CD8-positive, alpha-beta memory T cell (primary cell): ENCODE data around the gene ELOVL3. TPM values are rescaled to one million over a fixed set of nuclear protein-coding genes. Genes with fewer than 3 reads are reported as not detected.
"Not testable (repeated sequence)": the region's sequence is repeated elsewhere in the genome, so short reads cannot be mapped to it uniquely, and the experiment has no call there.

Source experiments
- CTCF ChIA-PET: fragments of 350-600 bp; sonication (Branson Sonifier 250); formaldehyde crosslinking; loops from one replicate; lab custom pipeline; 2021; ENCODE audit warnings: antibody characterized with exemption; lab: Charles Lee
- POLR2A ChIA-PET: fragments of 350-600 bp; sonication (Branson Sonifier 250); formaldehyde crosslinking; loops from one replicate; lab custom pipeline; 2021; ENCODE audit warnings: antibody characterized with exemption; lab: Charles Lee
- DNase-seq, 5 donors: peaks; one replicate each; pipeline versions ENCODE4 v3.0.0 to v3.0.0-alpha.2; 2020 to 2022; ENCODE audit warnings: mixed read lengths in 1 of 5
- H3K27ac ChIP-seq: one replicate; pipeline ENCODE4 v1.7.0; 2013; ENCODE audit warnings: low read depth, mild to moderate bottlenecking, low read length, moderate library complexity
- H3K27me3 ChIP-seq: 2 replicates; pipeline ENCODE4 v1.7.0; 2013; ENCODE audit warnings: low read length, mild to moderate bottlenecking; ENCODE audit not compliant: insufficient read depth, poor library complexity, severe bottlenecking
- H3K36me3 ChIP-seq: 2 replicates; pipeline ENCODE4 v1.7.0; 2013; ENCODE audit warnings: mild to moderate bottlenecking, low read length, moderate library complexity; ENCODE audit not compliant: insufficient read depth
- H3K4me1 ChIP-seq: 2 replicates; pipeline ENCODE4 v1.7.0; 2013; ENCODE audit warnings: mild to moderate bottlenecking, low read length, moderate library complexity; ENCODE audit not compliant: insufficient read depth
- H3K4me3 ChIP-seq: 2 replicates; pipeline ENCODE4 v1.7.0; 2013; ENCODE audit warnings: mild to moderate bottlenecking, low read length
- H3K9me3 ChIP-seq: 2 replicates; pipeline ENCODE4 v1.7.0; 2013; ENCODE audit warnings: mild to moderate bottlenecking, low read length
- H3K27ac Mint-ChIP-seq, 8 donors: one replicate each; pipeline ENCODE4 v1.8.0; 2020 to 2021; ENCODE audit warnings: mixed read lengths in 8 of 8, mild to moderate bottlenecking in 6 of 8, inconsistent platforms in 3 of 8, moderate library complexity in 3 of 8
- H3K27me3 Mint-ChIP-seq, 2 donors: one replicate each; pipeline ENCODE4 v1.8.0; 2020 to 2021; ENCODE audit warnings: mixed read lengths in 2 of 2, mild to moderate bottlenecking in 1 of 2, moderate library complexity in 1 of 2
- H3K36me3 Mint-ChIP-seq, 3 donors: one replicate each; pipeline ENCODE4 v1.8.0; 2020 to 2021; ENCODE audit warnings: mixed read lengths in 3 of 3, inconsistent platforms in 1 of 3, mild to moderate bottlenecking in 1 of 3
- H3K4me1 Mint-ChIP-seq, 3 donors: one replicate each; pipeline ENCODE4 v1.8.0; 2020 to 2021; ENCODE audit warnings: mixed read lengths in 3 of 3, inconsistent platforms in 1 of 3, mild to moderate bottlenecking in 1 of 3
- H3K4me3 Mint-ChIP-seq, 7 donors: one replicate each; pipeline ENCODE4 v1.8.0; 2020 to 2021; ENCODE audit warnings: mixed read lengths in 7 of 7, mild to moderate bottlenecking in 6 of 7, moderate library complexity in 4 of 7, inconsistent platforms in 2 of 7
- H3K9me3 Mint-ChIP-seq, 5 donors: one replicate each; pipeline ENCODE4 v1.8.0; 2020 to 2022; ENCODE audit warnings: mixed read lengths in 5 of 5, mild to moderate bottlenecking in 3 of 5, moderate library complexity in 2 of 5, inconsistent platforms in 1 of 5
- polyA plus RNA-seq: library from polyadenylated mRNA; unstranded; fragments of 300-500 nt; fragmentation: Illumina TruSeq; gene quantifications from one replicate; pipeline ENCODE4 v1.2.3, GENCODE V29; 2021
- total RNA-seq, 2 experiments: library from RNA; stranded (reverse); gene quantifications; one replicate each; pipeline ENCODE4 v1.2.3, GENCODE V29; 2021

The ELOVL3 gene
- total and polyA plus RNA-seq, 3 experiments from 2014 or later: not detected

DNA sequence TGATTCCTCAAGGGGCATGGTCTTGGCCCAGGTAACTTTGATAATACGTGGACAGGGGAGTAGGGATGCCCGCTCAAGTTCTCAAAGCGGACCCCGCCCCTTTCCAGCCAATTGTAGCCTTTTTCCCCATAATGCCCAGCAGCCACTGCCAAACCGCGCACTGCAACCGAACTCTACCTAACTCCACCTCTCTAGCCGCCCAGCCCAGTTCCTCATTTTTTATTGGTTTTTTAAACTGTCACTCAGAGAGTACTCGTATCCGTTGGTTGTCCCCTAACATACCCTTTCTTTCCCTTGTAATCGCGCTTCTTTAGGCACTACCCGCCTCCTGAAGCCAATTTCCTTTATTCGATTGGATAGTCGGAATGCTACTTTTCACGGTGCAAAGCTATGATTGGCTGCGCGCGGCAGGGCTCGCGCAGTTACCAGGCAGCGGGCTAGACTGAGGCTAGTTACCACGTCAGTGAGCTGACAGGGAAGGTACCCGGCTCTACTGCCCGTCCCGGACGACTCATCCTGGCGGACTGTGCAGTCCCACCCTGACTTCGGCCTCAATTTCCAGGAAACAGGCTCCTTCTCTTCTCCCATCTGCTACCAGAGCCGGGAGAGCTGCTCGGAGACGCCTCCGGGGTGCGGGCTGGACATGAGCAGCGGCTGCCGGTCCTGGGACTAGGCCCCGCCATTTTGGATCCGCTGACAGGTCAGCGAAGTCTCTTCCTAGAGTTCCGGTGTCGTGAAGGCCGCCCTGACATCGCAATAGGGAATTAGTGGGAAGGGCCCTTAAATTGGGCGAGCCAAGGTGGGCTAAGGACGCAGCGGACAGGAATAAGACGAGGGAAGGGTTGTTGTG is 19.2 kb downstream of the ELOVL3 start, which contains the start of gene GBF1:
TSS of gene GBF1 (plus strand) at position 451 of the 850 bp plus-strand sequence. CDS start 13,407 bp downstream, outside the sequence.
- peaks cover 55% of the 10 kb centered on the region for H3K4me1 ChIP-seq
- peak; percentile 80 to 96 (median 93) for DNase-seq

DNA sequence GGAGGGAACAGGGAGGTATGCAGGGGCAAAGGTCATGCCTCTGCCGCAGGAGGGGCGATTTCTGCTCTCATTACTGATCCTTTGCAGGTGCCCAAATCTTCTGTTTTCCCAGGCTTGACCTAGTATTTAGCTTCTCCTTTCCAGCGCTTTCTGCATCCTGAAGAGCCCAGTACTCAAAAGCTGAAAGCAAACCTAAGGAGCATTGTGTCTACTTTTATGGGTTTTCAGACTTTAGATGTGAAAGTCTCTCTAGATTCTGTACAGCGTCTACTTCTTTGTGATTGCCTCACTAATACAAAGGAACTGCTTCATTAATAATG is 19.8 kb downstream of the ELOVL3 start:
- Histone ChIP-seq H3K4me1 (peaks cover 51% of the 10 kb centered on the region), H3K9me3 (no peaks in the 10 kb centered on the region), H3K36me3 (no peaks in the 10 kb centered on the region), H3K4me3 (peak overlapping the region; percentile 97), H3K27me3 (peaks cover 14% of the 10 kb centered on the region), H3K27ac (peak overlapping the region; percentile 92)
- H3K9me3 Mint-ChIP-seq: no peaks in the 10 kb centered on the region
- peaks cover 58 to 68% (median 68%) of the 10 kb centered on the region in 3 donors for H3K4me1 Mint-ChIP-seq
- peak overlapping the region; percentile 87 to 99 (median 98) for H3K4me3 Mint-ChIP-seq
- ChIA-PET POLR2A (interaction anchor here (0.6 to 2.6 kb wide), 4 partner anchors 15 to 257 kb away, joined by 3 to 13 read pairs (median 4); partner anchors contain the start of genes ACTR1A and CUEDC2), CTCF (interaction anchor here (1.0 to 4.5 kb wide), 3 partner anchors 14 to 257 kb away, joined by 3 to 50 read pairs (median 12); no protein-coding TSS in a partner anchor)
- H3K27me3 Mint-ChIP-seq: peaks cover 12 to 17% of the 10 kb centered on the region in 2 donors
- peaks cover 0 to 24% (median 2%) of the 10 kb centered on the region in 3 donors for H3K36me3 Mint-ChIP-seq
- peak overlapping the region; percentile 84 to 100 (median 97) for H3K27ac Mint-ChIP-seq
- no peak for DNase-seq

More for the DNA sequence above, 19.2 kb downstream of the ELOVL3 start, which contains the start of gene GBF1:
- Mint-ChIP-seq H3K4me3 (peak within 1 kb of the TSS; percentile 87 to 99 (median 98)), H3K27me3 (peaks cover 12 to 20% of the 10 kb centered on the region in 2 donors), H3K36me3 (peaks cover 0 to 22% (median 2%) of the 10 kb centered on the region in 3 donors), H3K27ac (peak within 1 kb of the TSS; percentile 84 to 100 (median 97)), H3K4me1 (peaks cover 57 to 70% (median 69%) of the 10 kb centered on the region in 3 donors), H3K9me3 (no peaks in the 10 kb centered on the region)
- Histone ChIP-seq H3K36me3 (no peaks in the 10 kb centered on the region), H3K9me3 (no peaks in the 10 kb centered on the region), H3K4me3 (peak within 1 kb of the TSS; percentile 97), H3K27ac (peak within 1 kb of the TSS; percentile 92), H3K27me3 (peaks cover 18% of the 10 kb centered on the region)
- ChIA-PET CTCF (interaction anchor here (0.6 to 4.5 kb wide), 5 partner anchors 13 to 258 kb away, joined by 3 to 50 read pairs (median 3); no protein-coding TSS in a partner anchor), POLR2A (interaction anchor here (0.5 to 2.6 kb wide), 5 partner anchors 14 to 1666 kb away, joined by 3 to 13 read pairs (median 4); partner anchors contain the start of genes ACTR1A and CUEDC2)

DNA sequence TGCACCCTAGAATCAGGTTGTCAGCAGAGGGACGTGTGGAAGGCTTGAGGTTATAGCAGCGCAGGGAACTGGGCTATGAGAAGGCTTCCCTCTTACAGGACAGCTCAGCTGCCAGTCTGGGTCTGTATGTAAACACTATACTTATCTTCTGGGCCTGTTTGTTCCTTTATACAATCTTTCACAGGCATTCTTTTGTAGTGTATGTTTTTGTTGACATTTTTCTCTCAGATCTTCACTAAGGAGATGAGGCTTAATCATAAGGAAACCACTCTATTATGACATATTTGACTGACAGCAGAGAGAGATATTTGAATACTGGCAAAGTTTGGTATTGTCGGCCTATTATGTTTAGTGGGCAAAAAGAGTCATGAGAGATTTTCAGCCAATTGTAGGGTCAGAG is 20.2 kb downstream of the ELOVL3 start:
- ChIA-PET POLR2A (interaction anchor here (1.6 to 2.6 kb wide), 2 partner anchors 15 to 256 kb away, joined by 5 to 13 read pairs; partner anchors contain the start of gene ACTR1A), CTCF (interaction anchor here (3.0 to 4.5 kb wide), 2 partner anchors 14 to 105 kb away, joined by 12 to 50 read pairs; no protein-coding TSS in a partner anchor)
- DNase-seq: no peak
- H3K27me3 ChIP-seq: peaks cover 14% of the 10 kb centered on the region
- H3K9me3 ChIP-seq: no peaks in the 10 kb centered on the region
- H3K36me3 ChIP-seq: no peaks in the 10 kb centered on the region
- peaks cover 47% of the 10 kb centered on the region for H3K4me1 ChIP-seq
- H3K4me3 ChIP-seq: peak overlapping the region; percentile 97
- Mint-ChIP-seq H3K27me3 (peaks cover 12 to 17% of the 10 kb centered on the region in 2 donors), H3K9me3 (no peaks in the 10 kb centered on the region), H3K27ac (peak overlapping the region; percentile 84 to 100 (median 97)), H3K4me3 (peak overlapping the region; percentile 87 to 99 (median 98)), H3K36me3 (peaks cover 0 to 27% (median 2%) of the 10 kb centered on the region in 3 donors), H3K4me1 (peaks cover 57 to 69% (median 69%) of the 10 kb centered on the region in 3 donors)
- peak overlapping the region; percentile 92 for H3K27ac ChIP-seq

DNA sequence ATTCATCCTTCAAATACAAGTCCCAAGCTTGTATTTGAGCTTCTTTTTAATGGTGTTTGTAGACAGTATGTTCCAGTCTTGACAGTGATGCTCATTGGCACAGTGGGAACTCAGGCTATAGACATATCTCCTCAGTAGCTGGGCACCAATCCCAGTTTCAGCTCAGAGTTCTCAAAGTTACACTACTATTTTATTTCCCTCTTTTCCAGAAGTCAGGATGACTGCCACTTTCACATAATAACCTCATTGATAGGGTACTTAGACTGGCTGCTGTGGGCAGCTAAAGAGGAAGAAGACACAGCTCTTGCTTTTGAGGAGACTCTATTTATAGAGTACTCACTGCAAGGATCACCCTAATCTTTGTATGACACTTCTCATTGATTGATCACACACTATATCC is 21.6 kb downstream of the ELOVL3 start:
- H3K36me3 Mint-ChIP-seq: peaks cover 0 to 29% (median 2%) of the 10 kb centered on the region in 3 donors
- peaks cover 36% of the 10 kb centered on the region for H3K4me1 ChIP-seq
- no peak overlapping the region for H3K4me3 ChIP-seq
- peaks cover 6% of the 10 kb centered on the region for H3K27me3 ChIP-seq
- no peaks in the 10 kb centered on the region for H3K9me3 Mint-ChIP-seq
- H3K36me3 ChIP-seq: no peaks in the 10 kb centered on the region
- no peaks in the 10 kb centered on the region for H3K9me3 ChIP-seq
- ChIA-PET POLR2A (interaction anchor here (0.6 kb wide), 1 partner anchor 226 kb away, joined by 3 read pairs; no protein-coding TSS in a partner anchor), CTCF (interaction anchor here (1.2 to 8.1 kb wide), 2 partner anchors 17 to 105 kb away, joined by 3 to 48 read pairs; no protein-coding TSS in a partner anchor)
- no peak for DNase-seq
- peaks cover 5 to 9% of the 10 kb centered on the region in 2 donors for H3K27me3 Mint-ChIP-seq
- no peak overlapping the region for H3K27ac ChIP-seq
- H3K4me3 Mint-ChIP-seq: peak overlapping the region; percentile 4 to 98 (median 96)
- H3K27ac Mint-ChIP-seq: peak overlapping the region in 4 of 8 donors; percentile 4 to 49 (median 14)
- H3K4me1 Mint-ChIP-seq: peaks cover 48 to 64% (median 63%) of the 10 kb centered on the region in 3 donors

DNA sequence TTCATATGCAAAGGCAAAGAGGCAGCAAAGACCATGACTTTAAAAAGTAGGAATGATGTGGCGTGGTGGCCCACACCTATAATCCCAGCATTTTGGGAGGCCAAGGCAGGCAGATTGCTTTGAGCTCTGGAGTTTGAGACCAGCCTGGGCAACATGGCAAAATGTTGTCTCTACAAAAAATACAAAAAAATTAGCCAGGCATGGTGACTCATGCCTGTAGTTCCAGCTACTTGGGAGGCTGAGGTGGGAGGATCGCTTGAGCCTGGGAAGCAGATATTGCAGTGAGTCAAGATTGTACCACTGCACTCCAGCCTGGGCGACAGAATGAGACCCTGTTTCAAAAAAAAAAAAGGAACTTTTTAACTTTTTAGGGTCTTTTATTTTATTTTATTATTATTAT is 26.4 kb downstream of the ELOVL3 start:
- H3K9me3 ChIP-seq, H3K36me3 ChIP-seq, H3K9me3 Mint-ChIP-seq, POLR2A ChIA-PET, H3K27ac ChIP-seq, DNase-seq, H3K4me3 Mint-ChIP-seq, H3K27me3 ChIP-seq, H3K27me3 Mint-ChIP-seq, H3K4me3 ChIP-seq: not testable (repeated sequence)
- Mint-ChIP-seq H3K27ac (peak overlapping the region in 1 of 8 donors; percentile 76), H3K36me3 (peaks cover 0 to 41% (median 7%) of the 10 kb centered on the region in 3 donors), H3K4me1 (peaks cover 36 to 68% (median 57%) of the 10 kb centered on the region in 3 donors)
- peaks cover 12% of the 10 kb centered on the region for H3K4me1 ChIP-seq
- CTCF ChIA-PET: interaction anchor here (0.7 to 8.1 kb wide), 3 partner anchors 22 to 169 kb away, joined by 3 to 48 read pairs (median 3); no protein-coding TSS in a partner anchor

DNA sequence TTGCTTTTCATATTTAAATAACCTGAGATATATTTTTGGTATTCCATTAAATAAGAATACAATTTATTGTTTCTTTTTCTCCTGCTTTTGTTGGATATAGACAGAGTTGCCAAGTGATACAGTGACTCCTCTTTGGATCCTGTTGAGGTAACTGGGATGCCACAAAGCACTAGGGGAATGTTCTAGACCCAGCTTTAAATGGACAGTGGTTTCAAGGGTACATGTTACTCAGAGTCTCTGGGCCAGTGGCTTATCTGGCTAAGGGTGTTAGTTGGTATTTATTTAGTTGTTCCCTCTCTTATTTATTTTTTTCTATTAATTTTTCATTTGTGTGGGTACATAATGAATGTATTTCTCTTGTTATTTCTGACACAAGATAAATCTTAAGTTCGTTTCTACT is 28.3 kb downstream of the ELOVL3 start:
- H3K27me3 ChIP-seq: no peaks in the 10 kb centered on the region
- H3K9me3 ChIP-seq: no peaks in the 10 kb centered on the region
- H3K4me1 ChIP-seq: peaks cover under 1% of the 10 kb centered on the region
- CTCF ChIA-PET: interaction anchor here (8.1 kb wide), 1 partner anchor 24 kb away, joined by 48 read pairs; no protein-coding TSS in a partner anchor
- no peak overlapping the region for H3K4me3 ChIP-seq
- Mint-ChIP-seq H3K4me1 (peaks cover 25 to 50% (median 42%) of the 10 kb centered on the region in 3 donors), H3K9me3 (no peaks in the 10 kb centered on the region), H3K27me3 (no peaks in the 10 kb centered on the region), H3K4me3 (no peak overlapping the region), H3K27ac (no peak overlapping the region), H3K36me3 (peaks cover 0 to 42% (median 7%) of the 10 kb centered on the region in 3 donors)
- no peak for DNase-seq
- POLR2A ChIA-PET: no interaction called here
- H3K36me3 ChIP-seq: peaks cover under 1% of the 10 kb centered on the region
- no peak overlapping the region for H3K27ac ChIP-seq

DNA sequence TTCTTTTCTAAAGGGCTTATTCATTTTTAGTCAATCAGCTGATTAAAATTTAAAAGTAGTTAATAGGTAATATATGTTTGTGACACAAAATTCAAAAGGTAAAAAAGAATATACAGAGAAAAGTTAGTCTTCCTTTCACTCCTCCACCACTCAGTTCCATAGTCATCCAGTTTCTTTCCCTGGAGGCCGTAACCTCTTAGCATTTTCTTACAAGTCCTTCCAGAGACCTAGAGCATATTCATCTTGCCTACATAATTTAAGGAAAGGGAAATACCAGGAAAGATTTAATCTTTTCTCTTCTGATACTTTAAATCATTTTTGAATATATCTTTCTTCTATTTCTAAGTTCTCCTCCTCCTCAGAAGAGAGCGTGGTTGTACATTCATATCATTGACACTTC is 29.3 kb downstream of the ELOVL3 start:
- H3K27ac Mint-ChIP-seq: peak overlapping the region in 1 of 8 donors; percentile 28
- no peaks in the 10 kb centered on the region for H3K27me3 Mint-ChIP-seq

More for the DNA sequence above, 29.3 kb downstream of the ELOVL3 start:
- Mint-ChIP-seq H3K4me1 (peaks cover 21 to 42% (median 42%) of the 10 kb centered on the region in 3 donors), H3K36me3 (peaks cover 0 to 45% (median 8%) of the 10 kb centered on the region in 3 donors), H3K4me3 (no peak overlapping the region), H3K9me3 (no peaks in the 10 kb centered on the region)
- ChIA-PET POLR2A (no interaction called here), CTCF (interaction anchor here (8.1 kb wide), 1 partner anchor 25 kb away, joined by 48 read pairs; no protein-coding TSS in a partner anchor)
- Histone ChIP-seq H3K27ac (no peak overlapping the region), H3K36me3 (peaks cover 7% of the 10 kb centered on the region), H3K9me3 (no peaks in the 10 kb centered on the region), H3K27me3 (no peaks in the 10 kb centered on the region), H3K4me3 (no peak overlapping the region), H3K4me1 (no peaks in the 10 kb centered on the region)
- no peak for DNase-seq
